NB4 (cell line): ENCODE data around the gene ST6GALNAC3.

ENCODE experiments used
- DNase-seq: peaks from one replicate; pipeline ENCODE4 v3.0.0; 2010; ENCODE audit warnings: low read depth
- H3K4me3 ChIP-seq: one replicate; pipeline ENCODE4 v1.5.1; 2011; ENCODE audit warnings: mild to moderate bottlenecking, low read depth, low read length, moderate library complexity
- CTCF ChIP-seq: IDR thresholded peaks from one replicate; pipeline ENCODE4 v1.5.1; 2012; ENCODE audit warnings: low read depth, low read length
- MAX ChIP-seq: IDR thresholded peaks from 2 replicates; pipeline ENCODE4 v1.6.1; 2011; ENCODE audit warnings: low read depth, low read length
- MYC ChIP-seq: IDR thresholded peaks from 2 replicates; pipeline ENCODE4 v1.6.1; 2011; ENCODE audit warnings: low read depth, low read length
- POLR2A ChIP-seq: IDR thresholded peaks from 2 replicates; pipeline ENCODE4 v1.6.1; 2011; ENCODE audit warnings: mild to moderate bottlenecking; ENCODE audit not compliant: insufficient read length; ENCODE audit errors: extremely low read depth

ST6GALNAC3 gene

GRCh38 chr1:76292418-76293184, 218.1 kb downstream of the ST6GALNAC3 start:
- no peak for DNase-seq
- no peak overlapping the region for H3K4me3 ChIP-seq

GRCh38 chr1:76293831-76294230, 219.3 kb downstream of the ST6GALNAC3 start:
- TF ChIP-seq POLR2A = no peak
- no peak for TF ChIP-seq MAX
- no peak for TF ChIP-seq MYC
- no peak for DNase-seq
- H3K4me3 ChIP-seq = no peak overlapping the region

More at GRCh38 chr1:76292418-76293184, 218.1 kb downstream of the ST6GALNAC3 start:
- TF ChIP-seq CTCF = no peak
- no peak for TF ChIP-seq MYC
- no peak for TF ChIP-seq POLR2A

- no peak for DNase-seq
- no peak for TF ChIP-seq MAX
- no peak for TF ChIP-seq MYC
- no peak for TF ChIP-seq CTCF
- no peak for TF ChIP-seq POLR2A
- no peak overlapping the region for H3K4me3 ChIP-seq
These were observed 220.1 kb downstream of the ST6GALNAC3 start for GRCh38 chr1:76294482-76295194.

GRCh38 chr1:76298399-76298798, 223.9 kb downstream of the ST6GALNAC3 start:
- no peak overlapping the region for H3K4me3 ChIP-seq
- DNase-seq = no peak
- TF ChIP-seq POLR2A = no peak
- no peak for TF ChIP-seq MAX
- TF ChIP-seq MYC = no peak
- no peak for TF ChIP-seq CTCF

- no peak overlapping the region for H3K4me3 ChIP-seq
- no peak for DNase-seq
- TF ChIP-seq MYC (no peak), MAX (no peak), POLR2A (no peak)
These were observed 224.5 kb downstream of the ST6GALNAC3 start for GRCh38 chr1:76299036-76299435.

GRCh38 chr1:76300556-76300955, 226.0 kb downstream of the ST6GALNAC3 start:
- H3K4me3 ChIP-seq = no peak overlapping the region
- TF ChIP-seq MYC = no peak
- TF ChIP-seq CTCF = no peak
- no peak for TF ChIP-seq POLR2A
- TF ChIP-seq MAX = no peak
- DNase-seq = no peak
